Measurements from ENCODE around the gene NTM.

Gene NTM

GRCh38 chr11:131907371-131907770 lies 537.0 kb downstream of the NTM start:
- H3K4me1 ChIP-seq (ENCODE audit: insufficient read depth, low read length, severe bottlenecking): no peaks in the 10 kb centered on the region
- no peaks in the 10 kb centered on the region for H3K9me2 ChIP-seq (ENCODE audit: low read depth, low read length)
- no peaks in the 10 kb centered on the region for H3K9me3 ChIP-seq (ENCODE audit: low read length)
- no peaks in the 10 kb centered on the region for H3F3A ChIP-seq (ENCODE audit: insufficient read depth, low read length)
- H2AFZ ChIP-seq (ENCODE audit: low read length): no peak overlapping the region
- H3K27ac ChIP-seq (ENCODE audit: low read depth, low read length, poor library complexity, severe bottlenecking): no peak overlapping the region
- no peak for TF ChIP-seq CTCF (IDR thresholded peaks at IDR 0.05; ENCODE audit: low read length)
- no peak for TF ChIP-seq EZH2 (IDR thresholded peaks at IDR 0.05; ENCODE audit: borderline replicate concordance, low read length)
- H4K20me1 ChIP-seq (ENCODE audit: insufficient read depth, low read length): no peaks in the 10 kb centered on the region
- H3K9ac ChIP-seq (ENCODE audit: low read length): no peak overlapping the region
- H3K27me3 ChIP-seq (ENCODE audit: insufficient read depth, low read length): no peaks in the 10 kb centered on the region
- no peak overlapping the region for H3K4me3 ChIP-seq (ENCODE audit: low read depth, low read length, poor library complexity, severe bottlenecking)
- H3K36me3 ChIP-seq (ENCODE audit: insufficient read depth, low read length): no peaks in the 10 kb centered on the region
- H3K79me2 ChIP-seq (ENCODE audit: insufficient read depth, low read length): no peaks in the 10 kb centered on the region
- no peak overlapping the region for H3K4me2 ChIP-seq (ENCODE audit: low read length)

GRCh38 chr11:131908316-131908715 lies 537.9 kb downstream of the NTM start:
- H3K79me2 ChIP-seq (ENCODE audit: insufficient read depth, low read length): no peaks in the 10 kb centered on the region
- H3K4me1 ChIP-seq (ENCODE audit: insufficient read depth, low read length, severe bottlenecking): no peaks in the 10 kb centered on the region
- H3K4me2 ChIP-seq (ENCODE audit: low read length): no peak overlapping the region
- H3K27ac ChIP-seq (ENCODE audit: low read depth, low read length, poor library complexity, severe bottlenecking): no peak overlapping the region
- no peak overlapping the region for H3K9ac ChIP-seq (ENCODE audit: low read length)
- H4K20me1 ChIP-seq (ENCODE audit: insufficient read depth, low read length): no peaks in the 10 kb centered on the region
- H3F3A ChIP-seq (ENCODE audit: insufficient read depth, low read length): no peaks in the 10 kb centered on the region
- no peaks in the 10 kb centered on the region for H3K9me3 ChIP-seq (ENCODE audit: low read length)
- H2AFZ ChIP-seq (ENCODE audit: low read length): no peak overlapping the region
- no peak for TF ChIP-seq CTCF (IDR thresholded peaks at IDR 0.05; ENCODE audit: low read length)
- no peak for TF ChIP-seq EZH2 (IDR thresholded peaks at IDR 0.05; ENCODE audit: borderline replicate concordance, low read length)
- no peaks in the 10 kb centered on the region for H3K36me3 ChIP-seq (ENCODE audit: insufficient read depth, low read length)
- no peak overlapping the region for H3K4me3 ChIP-seq (ENCODE audit: low read depth, low read length, poor library complexity, severe bottlenecking)
- H3K27me3 ChIP-seq (ENCODE audit: insufficient read depth, low read length): no peaks in the 10 kb centered on the region
- no peaks in the 10 kb centered on the region for H3K9me2 ChIP-seq (ENCODE audit: low read depth, low read length)

GRCh38 chr11:131909426-131910177 lies 539.2 kb downstream of the NTM start:
- Histone ChIP-seq H2AFZ (ENCODE audit: low read length) (no peak overlapping the region), H3K4me2 (ENCODE audit: low read length) (no peak overlapping the region)

More at GRCh38 chr11:131909426-131910177, 539.2 kb downstream of the NTM start:
- no peaks in the 10 kb centered on the region for H3K79me2 ChIP-seq (ENCODE audit: insufficient read depth, low read length)
- H3K9me3 ChIP-seq (ENCODE audit: low read length): no peaks in the 10 kb centered on the region
- TF ChIP-seq CTCF (IDR thresholded peaks at IDR 0.05; ENCODE audit: low read length) (no peak), EZH2 (IDR thresholded peaks at IDR 0.05; ENCODE audit: borderline replicate concordance, low read length) (no peak)
- H3K9ac ChIP-seq (ENCODE audit: low read length): no peak overlapping the region
- H3K27me3 ChIP-seq (ENCODE audit: insufficient read depth, low read length): no peaks in the 10 kb centered on the region
- no peak overlapping the region for H3K27ac ChIP-seq (ENCODE audit: low read depth, low read length, poor library complexity, severe bottlenecking)
- no peaks in the 10 kb centered on the region for H4K20me1 ChIP-seq (ENCODE audit: insufficient read depth, low read length)
- H3K36me3 ChIP-seq (ENCODE audit: insufficient read depth, low read length): no peaks in the 10 kb centered on the region
- no peaks in the 10 kb centered on the region for H3F3A ChIP-seq (ENCODE audit: insufficient read depth, low read length)
- H3K9me2 ChIP-seq (ENCODE audit: low read depth, low read length): no peaks in the 10 kb centered on the region
- no peak overlapping the region for H3K4me3 ChIP-seq (ENCODE audit: low read depth, low read length, poor library complexity, severe bottlenecking)
- H3K4me1 ChIP-seq (ENCODE audit: insufficient read depth, low read length, severe bottlenecking): no peaks in the 10 kb centered on the region

All from OCI-LY1 (cell line).